Nephron (organoid): ENCODE results near the gene BRCA1.
"Not testable (repeated sequence)": the region's sequence is repeated elsewhere in the genome, so short reads cannot be mapped to it uniquely, and the experiment has no call there.

ENCODE experiments used
- H3K27ac Mint-ChIP-seq, 3 experiments: 2 replicates each; pipeline ENCODE4 v1.8.0; 2020; ENCODE audit warnings: mixed read lengths in 3 of 3, mild to moderate bottlenecking in 2 of 3, moderate library complexity in 1 of 3
- H3K27me3 Mint-ChIP-seq: 2 replicates; pipeline ENCODE4 v1.8.0; 2021; ENCODE audit warnings: low read depth, mild to moderate bottlenecking, moderate library complexity, mixed read lengths
- H3K36me3 Mint-ChIP-seq: 2 replicates; pipeline ENCODE4 v1.8.0; 2020; ENCODE audit warnings: low read depth, mixed read lengths
- H3K4me1 Mint-ChIP-seq: 2 replicates; pipeline ENCODE4 v1.8.0; 2020; ENCODE audit warnings: mixed read lengths
- H3K4me3 Mint-ChIP-seq, 3 experiments: 2 replicates each; pipeline ENCODE4 v1.8.0; 2020; ENCODE audit warnings: mild to moderate bottlenecking in 3 of 3, mixed read lengths in 3 of 3, moderate library complexity in 2 of 3
- H3K9me3 Mint-ChIP-seq: 2 replicates; pipeline ENCODE4 v1.8.0; 2020; ENCODE audit warnings: mixed read lengths
- CTCF ChIP-seq, 3 experiments: fragments of 200-600 bp; sonication (generic); IDR thresholded peaks; one replicate each; pipeline ENCODE4 v1.5.0; 2021; ENCODE audit warnings: antibody characterized with exemption in 3 of 3; ENCODE audit not compliant: unreplicated experiment in 3 of 3

Gene BRCA1

GRCh38 chr17:43140396-43141332, 15.5 kb upstream of the BRCA1 start:
- no peaks in the 10 kb centered on the region for H3K9me3 Mint-ChIP-seq
- H3K27me3 Mint-ChIP-seq, result no peaks in the 10 kb centered on the region
- TF ChIP-seq CTCF (IDR thresholded peaks at IDR 0.05; ENCODE audit: unreplicated experiment in 3 of 3), result no peak
- no peaks in the 10 kb centered on the region for H3K4me1 Mint-ChIP-seq
- no peak overlapping the region for H3K4me3 Mint-ChIP-seq
- H3K36me3 Mint-ChIP-seq, result peaks cover 12% of the 10 kb centered on the region
- H3K27ac Mint-ChIP-seq, result no peak overlapping the region

- not testable (repeated sequence) for H3K4me3 Mint-ChIP-seq, H3K9me3 Mint-ChIP-seq, H3K4me1 Mint-ChIP-seq, H3K27me3 Mint-ChIP-seq, H3K27ac Mint-ChIP-seq
- H3K36me3 Mint-ChIP-seq, result peaks cover 22% of the 10 kb centered on the region
Observed at GRCh38 chr17:43138531-43138930, 13.4 kb upstream of the BRCA1 start.

- H3K36me3 Mint-ChIP-seq, result peaks cover 20% of the 10 kb centered on the region
- H3K4me1 Mint-ChIP-seq, H3K27me3 Mint-ChIP-seq, H3K27ac Mint-ChIP-seq, H3K4me3 Mint-ChIP-seq, H3K9me3 Mint-ChIP-seq: not testable (repeated sequence)
Observed at GRCh38 chr17:43136574-43136973, 11.4 kb upstream of the BRCA1 start.

GRCh38 chr17:43135454-43135819, 10.3 kb upstream of the BRCA1 start:
- H3K4me3 Mint-ChIP-seq, result no peak overlapping the region
- H3K9me3 Mint-ChIP-seq, result no peaks in the 10 kb centered on the region
- TF ChIP-seq CTCF (IDR thresholded peaks at IDR 0.05; ENCODE audit: unreplicated experiment in 3 of 3), result no peak
- no peak overlapping the region for H3K27ac Mint-ChIP-seq
- peaks cover 15% of the 10 kb centered on the region for H3K36me3 Mint-ChIP-seq
- H3K4me1 Mint-ChIP-seq, result no peaks in the 10 kb centered on the region
- no peaks in the 10 kb centered on the region for H3K27me3 Mint-ChIP-seq

GRCh38 chr17:43134774-43135453, 9.8 kb upstream of the BRCA1 start:
- Mint-ChIP-seq H3K9me3 (no peaks in the 10 kb centered on the region), H3K27me3 (no peaks in the 10 kb centered on the region), H3K27ac (no peak overlapping the region), H3K4me1 (no peaks in the 10 kb centered on the region), H3K4me3 (no peak overlapping the region), H3K36me3 (peaks cover 15% of the 10 kb centered on the region)
- TF ChIP-seq CTCF (IDR thresholded peaks at IDR 0.05; ENCODE audit: unreplicated experiment in 3 of 3), result no peak

GRCh38 chr17:43133439-43133838, 8.3 kb upstream of the BRCA1 start:
- not testable (repeated sequence) for H3K27ac Mint-ChIP-seq, H3K4me3 Mint-ChIP-seq, H3K4me1 Mint-ChIP-seq, H3K9me3 Mint-ChIP-seq, H3K27me3 Mint-ChIP-seq
- H3K36me3 Mint-ChIP-seq, result peaks cover 17% of the 10 kb centered on the region

GRCh38 chr17:43132117-43132516, 7.0 kb upstream of the BRCA1 start:
- peaks cover 4% of the 10 kb centered on the region for H3K4me1 Mint-ChIP-seq
- H3K4me3 Mint-ChIP-seq, result no peak overlapping the region
- peaks cover 22% of the 10 kb centered on the region for H3K36me3 Mint-ChIP-seq
- H3K27ac Mint-ChIP-seq, result no peak overlapping the region
- no peaks in the 10 kb centered on the region for H3K27me3 Mint-ChIP-seq
- H3K9me3 Mint-ChIP-seq, result no peaks in the 10 kb centered on the region
- TF ChIP-seq CTCF (IDR thresholded peaks at IDR 0.05; ENCODE audit: unreplicated experiment in 3 of 3), result no peak
